T-cell (primary cell): ENCODE data around the gene CKAP4. TPM values are rescaled to one million over a fixed set of nuclear protein-coding genes. Genes with fewer than 3 reads are reported as not detected.

ENCODE experiments used
- ATAC-seq, 4 experiments: fragments of 200-7000 bp in 3 of 4; fragments of 150-1000 bp in 1 of 4; cut with Tn5 transposase; replicated peaks in 1 of 4; 1 replicate in 3 of 4; 2 replicates in 1 of 4; pipeline ENCODE4 v1.10.0; 2021; ENCODE audit warnings: moderate library complexity in 3 of 4, mild to moderate bottlenecking in 2 of 4, moderate number of reproducible peaks in 1 of 4
- CTCF ChIA-PET, 2 donors: fragments of 300-600 bp; sonication (Branson Sonifier 250); formaldehyde crosslinking; loops; one replicate each; lab custom pipeline; 2022; ENCODE audit warnings: antibody characterized with exemption in 2 of 2; lab: Charles Lee
- POLR2A ChIA-PET, 2 donors: fragments of 300-600 bp; sonication (Branson Sonifier 250); formaldehyde crosslinking; loops; one replicate each; lab custom pipeline; 2022; ENCODE audit warnings: antibody characterized with exemption in 2 of 2; lab: Charles Lee
- DNase-seq, 35 experiments: peaks; one replicate each; pipeline versions ENCODE4 v3.0.0 to v3.0.0-alpha.2; 2013 to 2023
- H3K27ac ChIP-seq: one replicate; pipeline ENCODE4 v1.5.1; 2013; ENCODE audit warnings: low read length
- H3K27me3 ChIP-seq, 2 experiments: replicated peaks in 1 of 2; 1 replicate in 1 of 2; 2 replicates in 1 of 2; pipeline versions ENCODE4 v1.6.1 to v1.7.0; 2013; ENCODE audit warnings: low read length in 1 of 2, mixed read lengths in 1 of 2; ENCODE audit not compliant: control insufficient read depth in 2 of 2, insufficient read depth in 2 of 2; ENCODE audit errors: extremely low read depth in 1 of 2
- H3K36me3 ChIP-seq, 2 donors: 1 replicate in 1 of 2; 2 replicates in 1 of 2; pipeline versions ENCODE4 v1.6.1 to v1.7.0; 2013; ENCODE audit warnings: low read length in 1 of 2; ENCODE audit not compliant: control insufficient read depth in 2 of 2, insufficient read depth in 1 of 2; ENCODE audit errors: extremely low read depth in 1 of 2
- H3K4me1 ChIP-seq, 2 experiments: 1 replicate in 1 of 2; 2 replicates in 1 of 2; pipeline versions ENCODE4 v1.6.1 to v1.7.0; 2013; ENCODE audit warnings: low read length in 2 of 2, mixed read lengths in 1 of 2; ENCODE audit not compliant: insufficient read depth in 2 of 2, control insufficient read depth in 1 of 2; ENCODE audit errors: extremely low read depth in 1 of 2
- H3K4me3 ChIP-seq, 2 donors: 1 replicate in 1 of 2; 2 replicates in 1 of 2; pipeline versions ENCODE4 v1.5.1 to v1.7.0; 2013; ENCODE audit warnings: mild to moderate bottlenecking in 2 of 2, low read length in 1 of 2, moderate library complexity in 1 of 2; ENCODE audit not compliant: control insufficient read depth in 1 of 2; ENCODE audit errors: extremely low read depth in 1 of 2
- H3K9me3 ChIP-seq: 2 replicates; pipeline ENCODE4 v1.7.0; 2013
- H3K27ac Mint-ChIP-seq, 2 donors: one replicate each; pipeline ENCODE4 v1.8.0; 2020 to 2021; ENCODE audit warnings: mild to moderate bottlenecking in 2 of 2, mixed read lengths in 2 of 2
- H3K27me3 Mint-ChIP-seq, 2 donors: one replicate each; pipeline ENCODE4 v1.8.0; 2021 to 2022; ENCODE audit warnings: mixed read lengths in 2 of 2
- H3K36me3 Mint-ChIP-seq: one replicate; pipeline ENCODE4 v1.8.0; 2021; ENCODE audit warnings: mixed read lengths
- H3K4me1 Mint-ChIP-seq, 3 donors: one replicate each; pipeline ENCODE4 v1.8.0; 2020 to 2022; ENCODE audit warnings: mixed read lengths in 3 of 3, mild to moderate bottlenecking in 1 of 3
- H3K4me3 Mint-ChIP-seq, 3 donors: one replicate each; pipeline ENCODE4 v1.8.0; 2020 to 2022; ENCODE audit warnings: mild to moderate bottlenecking in 3 of 3, mixed read lengths in 3 of 3, moderate library complexity in 3 of 3
- H3K9me3 Mint-ChIP-seq, 3 donors: one replicate each; pipeline ENCODE4 v1.8.0; 2020 to 2022; ENCODE audit warnings: mixed read lengths in 3 of 3
- WGBS: methylation state at CpG from one replicate; pipeline ENCODE4 v1.1.5; 2013; ENCODE audit warnings: missing lambda C conversion rate; ENCODE audit not compliant: insufficient coverage; 5-methylcytosine and 5-hydroxymethylcytosine counted together
- total RNA-seq, 35 experiments: library from RNA in 6 of 35; stranded (reverse) in 6 of 35; fragments of 120-200 nt in 1 of 35; gene quantifications; one replicate each; pipeline versions ENCODE4 v1.2.1 to v1.2.4 and lab custom pipeline; 2013 to 2026

The CKAP4 gene
- total RNA-seq, 5 donors from 2014 or later (not counting 1 experiment from before 2014, with no cell fraction given): 9.0 to 13.8 (median 11.7) TPM

- H3K27me3 Mint-ChIP-seq: peaks cover 53 to 57% of the 10 kb centered on the region in 2 donors
- Histone ChIP-seq H3K4me3 (no peak overlapping the region), H3K4me1 (no peaks in the 10 kb centered on the region), H3K27me3 (peaks cover 0 to 39% of the 10 kb centered on the region in 2 experiments), H3K36me3 (no peaks in the 10 kb centered on the region), H3K9me3 (no peaks in the 10 kb centered on the region), H3K27ac (no peak overlapping the region)
- H3K36me3 Mint-ChIP-seq: peaks cover 4% of the 10 kb centered on the region
- CTCF ChIA-PET: no interaction called here
- WGBS: 90% methylated on average over 5 of the region's 6 CpGs
- no peak overlapping the region for H3K27ac Mint-ChIP-seq
- DNase-seq (no peak), ATAC-seq (no peak)
- H3K9me3 Mint-ChIP-seq: peaks cover 5 to 11% (median 8%) of the 10 kb centered on the region in 3 donors
- H3K4me3 Mint-ChIP-seq: no peak overlapping the region
- H3K4me1 Mint-ChIP-seq: no peaks in the 10 kb centered on the region
- POLR2A ChIA-PET: no interaction called here
Measured at GRCh38 chr12:106213662-106214061, 34.2 kb downstream of the CKAP4 start.

DNA sequence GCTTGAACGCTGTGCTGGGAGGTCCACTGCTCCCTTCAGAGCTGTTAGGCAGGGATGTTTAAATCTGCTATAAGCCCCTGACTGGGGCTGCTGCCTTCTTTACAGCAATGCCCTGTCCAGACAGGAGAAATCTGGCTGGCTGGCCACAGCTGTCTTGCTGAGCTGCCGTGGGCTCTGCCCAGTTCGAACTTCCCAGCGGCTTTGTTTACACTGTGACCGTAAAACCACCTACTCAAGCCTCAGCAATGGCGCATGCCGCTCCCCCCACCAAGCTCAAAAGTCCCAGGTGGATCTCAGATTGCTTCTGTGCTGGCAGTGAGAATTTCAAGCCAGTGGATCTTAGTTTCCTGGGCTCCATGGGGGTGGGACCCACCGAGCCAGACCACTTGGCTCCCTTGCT, 35.8 kb downstream of the CKAP4 start:
- Mint-ChIP-seq H3K9me3 (peaks cover 0 to 3% (median 0%) of the 10 kb centered on the region in 3 donors), H3K4me1 (no peaks in the 10 kb centered on the region), H3K27me3 (peaks cover 52 to 57% of the 10 kb centered on the region in 2 donors), H3K27ac (no peak overlapping the region), H3K36me3 (no peaks in the 10 kb centered on the region), H3K4me3 (no peak overlapping the region)
- H3K27ac ChIP-seq: no peak overlapping the region
- no peak overlapping the region for H3K4me3 ChIP-seq
- no peaks in the 10 kb centered on the region for H3K36me3 ChIP-seq
- ATAC-seq: no peak
- H3K9me3 ChIP-seq: no peaks in the 10 kb centered on the region
- H3K27me3 ChIP-seq: peaks cover 0 to 33% of the 10 kb centered on the region in 2 experiments
- H3K4me1 ChIP-seq: no peaks in the 10 kb centered on the region
- no peak for DNase-seq
- ChIA-PET CTCF (no interaction called here), POLR2A (no interaction called here)
- WGBS: 75% methylated on average over 8 of the region's 8 CpGs

GRCh38 chr12:106205208-106206069, 42.4 kb downstream of the CKAP4 start:
- no peak for ATAC-seq
- no peaks in the 10 kb centered on the region for H3K4me1 ChIP-seq
- H3K4me3 Mint-ChIP-seq: no peak overlapping the region
- no peaks in the 10 kb centered on the region for H3K4me1 Mint-ChIP-seq
- no peaks in the 10 kb centered on the region for H3K27me3 ChIP-seq
- H3K4me3 ChIP-seq: no peak overlapping the region
- peaks cover 14 to 27% of the 10 kb centered on the region in 2 donors for H3K27me3 Mint-ChIP-seq
- no peaks in the 10 kb centered on the region for H3K36me3 ChIP-seq
- no peak overlapping the region for H3K27ac ChIP-seq
- no peaks in the 10 kb centered on the region for H3K36me3 Mint-ChIP-seq
- CTCF ChIA-PET: interaction anchor here in 1 of 2 donors (0.6 kb wide), 1 partner anchor 10 kb away, joined by 3 read pairs; no protein-coding TSS in a partner anchor
- H3K9me3 Mint-ChIP-seq: peaks cover 0 to 3% (median 3%) of the 10 kb centered on the region in 3 donors
- no peak for DNase-seq
- no peaks in the 10 kb centered on the region for H3K9me3 ChIP-seq
- POLR2A ChIA-PET: no interaction called here
- WGBS: 38% methylated on average over 6 of the region's 6 CpGs
- no peak overlapping the region for H3K27ac Mint-ChIP-seq

GRCh38 chr12:106204312-106204711, 43.5 kb downstream of the CKAP4 start:
- ChIA-PET CTCF (no interaction called here), POLR2A (no interaction called here)
- no peaks in the 10 kb centered on the region for H3K4me1 Mint-ChIP-seq
- ATAC-seq: no peak
- no peaks in the 10 kb centered on the region for H3K4me1 ChIP-seq
- no peak overlapping the region for H3K4me3 Mint-ChIP-seq
- no peak for DNase-seq
- H3K9me3 ChIP-seq: no peaks in the 10 kb centered on the region
- H3K36me3 Mint-ChIP-seq: no peaks in the 10 kb centered on the region
- peaks cover 0 to 3% (median 3%) of the 10 kb centered on the region in 3 donors for H3K9me3 Mint-ChIP-seq
- H3K27ac ChIP-seq: no peak overlapping the region
- 20% methylated on average over 1 of the region's 2 CpGs for WGBS
- no peaks in the 10 kb centered on the region for H3K27me3 ChIP-seq
- H3K36me3 ChIP-seq: no peaks in the 10 kb centered on the region
- no peak overlapping the region for H3K27ac Mint-ChIP-seq
- H3K4me3 ChIP-seq: no peak overlapping the region
- peaks cover 7 to 19% of the 10 kb centered on the region in 2 donors for H3K27me3 Mint-ChIP-seq

GRCh38 chr12:106197906-106198623, 49.8 kb downstream of the CKAP4 start:
- DNase-seq (no peak), ATAC-seq (no peak)
- Histone ChIP-seq H3K4me3 (no peak overlapping the region), H3K9me3 (no peaks in the 10 kb centered on the region), H3K27me3 (peaks cover 0 to 2% of the 10 kb centered on the region in 2 experiments), H3K4me1 (no peaks in the 10 kb centered on the region), H3K27ac (no peak overlapping the region), H3K36me3 (no peaks in the 10 kb centered on the region)
- POLR2A ChIA-PET: interaction anchor here in 1 of 2 donors (0.5 kb wide), 1 partner anchor 1288 kb away, joined by 3 read pairs; no protein-coding TSS in a partner anchor
- Mint-ChIP-seq H3K4me3 (no peak overlapping the region), H3K9me3 (no peaks in the 10 kb centered on the region), H3K36me3 (no peaks in the 10 kb centered on the region), H3K4me1 (no peaks in the 10 kb centered on the region), H3K27me3 (peaks cover 14 to 23% of the 10 kb centered on the region in 2 donors), H3K27ac (no peak overlapping the region)
- CTCF ChIA-PET: no interaction called here
- 93% methylated on average over 4 of the region's 8 CpGs for WGBS

DNA sequence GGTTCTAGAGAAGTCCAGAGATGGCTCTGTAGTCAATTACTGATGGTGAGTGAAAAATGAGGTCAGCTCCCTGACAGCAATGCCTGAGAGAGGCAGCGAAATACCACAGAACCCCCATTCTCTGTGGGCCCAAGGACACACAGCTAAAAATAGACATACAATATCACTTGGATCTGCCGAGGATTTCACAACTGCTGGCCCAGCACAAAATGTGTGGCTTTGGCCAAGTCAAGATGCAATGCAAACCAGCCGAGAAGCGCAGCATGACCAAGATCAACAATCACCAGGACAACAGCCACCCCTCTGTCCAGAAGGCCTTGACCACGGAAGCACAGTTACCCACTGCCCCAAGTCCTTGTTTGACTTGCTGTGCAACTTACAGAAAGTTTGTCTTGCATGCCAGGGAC, 52.2 kb downstream of the CKAP4 start:
- H3K4me1 Mint-ChIP-seq: no peaks in the 10 kb centered on the region
- H3K27me3 ChIP-seq: peaks cover 0 to 2% of the 10 kb centered on the region in 2 experiments

More for the DNA sequence above, 52.2 kb downstream of the CKAP4 start:
- ChIA-PET CTCF (no interaction called here), POLR2A (no interaction called here)
- 78% methylated on average over 3 of the region's 5 CpGs for WGBS
- Mint-ChIP-seq H3K36me3 (no peaks in the 10 kb centered on the region), H3K9me3 (no peaks in the 10 kb centered on the region), H3K4me3 (no peak overlapping the region), H3K27ac (no peak overlapping the region), H3K27me3 (peaks cover 14 to 24% of the 10 kb centered on the region in 2 donors)
- no peaks in the 10 kb centered on the region for H3K4me1 ChIP-seq
- no peak for DNase-seq
- no peak for ATAC-seq
- H3K27ac ChIP-seq: no peak overlapping the region
- H3K4me3 ChIP-seq: no peak overlapping the region
- no peaks in the 10 kb centered on the region for H3K9me3 ChIP-seq
- no peaks in the 10 kb centered on the region for H3K36me3 ChIP-seq
